HG03135 (cell line): Measurements from ENCODE around the gene IGFBP4.

Experiments used
- ATAC-seq: cut with Tn5 transposase; IDR thresholded peaks from one replicate; pipeline ENCODE4 v1.9.1; 2021; ENCODE audit warnings: mild to moderate bottlenecking, moderate library complexity; ENCODE audit not compliant: unreplicated experiment

Gene IGFBP4

GRCh38 chr17:40470932-40471828 is 27.9 kb downstream of the IGFBP4 start:
- no peak for ATAC-seq

- ATAC-seq = no peak
These were observed 28.8 kb downstream of the IGFBP4 start for GRCh38 chr17:40471846-40472732.

GRCh38 chr17:40472733-40473452 is 29.6 kb downstream of the IGFBP4 start:
- no peak for ATAC-seq

- ATAC-seq = no peak
These were observed 30.5 kb downstream of the IGFBP4 start for GRCh38 chr17:40473573-40474365.

GRCh38 chr17:40474419-40475002 is 31.3 kb downstream of the IGFBP4 start:
- ATAC-seq = no peak

GRCh38 chr17:40475234-40475908 is 32.1 kb downstream of the IGFBP4 start:
- ATAC-seq = no peak

- ATAC-seq = no peak
These were observed 34.5 kb downstream of the IGFBP4 start for GRCh38 chr17:40477796-40478195.

- no peak for ATAC-seq
These were observed 35.2 kb downstream of the IGFBP4 start for GRCh38 chr17:40478486-40478885.

GRCh38 chr17:40479754-40480480 is 36.7 kb downstream of the IGFBP4 start:
- ATAC-seq = no peak

GRCh38 chr17:40480501-40481003 is 37.3 kb downstream of the IGFBP4 start:
- no peak for ATAC-seq

GRCh38 chr17:40481106-40481505 is 37.9 kb downstream of the IGFBP4 start:
- ATAC-seq = no peak

GRCh38 chr17:40482722-40483121 is 39.5 kb downstream of the IGFBP4 start:
- ATAC-seq = no peak

GRCh38 chr17:40483679-40484078 is 40.4 kb downstream of the IGFBP4 start:
- no peak for ATAC-seq

GRCh38 chr17:40484285-40484972 is 41.2 kb downstream of the IGFBP4 start:
- no peak for ATAC-seq

GRCh38 chr17:40484973-40485530 is 41.8 kb downstream of the IGFBP4 start:
- no peak for ATAC-seq

GRCh38 chr17:40485851-40486521 is 42.7 kb downstream of the IGFBP4 start:
- no peak for ATAC-seq
